ENCODE data around the gene PNMA1.

The PNMA1 gene

GRCh38 chr14:73749706-73750530 lies 35.7 kb upstream of the PNMA1 start:
- DNase-seq = no peak

- no peak for DNase-seq
Measured at GRCh38 chr14:73748858-73749357, 34.7 kb upstream of the PNMA1 start.

- DNase-seq = no peak
Measured at GRCh38 chr14:73747379-73748211, 33.4 kb upstream of the PNMA1 start.

GRCh38 chr14:73746520-73747378 lies 32.6 kb upstream of the PNMA1 start:
- peak; percentile 91 for DNase-seq

GRCh38 chr14:73745571-73746519 lies 31.7 kb upstream of the PNMA1 start:
- peak; percentile 71 for DNase-seq

GRCh38 chr14:73744874-73745529 lies 30.8 kb upstream of the PNMA1 start:
- DNase-seq = no peak

GRCh38 chr14:73744175-73744867 lies 30.1 kb upstream of the PNMA1 start:
- no peak for DNase-seq

- DNase-seq = no peak
Measured at GRCh38 chr14:73743431-73743931, 29.3 kb upstream of the PNMA1 start.

GRCh38 chr14:73742520-73743238 lies 28.5 kb upstream of the PNMA1 start:
- no peak for DNase-seq

- no peak for DNase-seq
Measured at GRCh38 chr14:73741876-73742519, 27.8 kb upstream of the PNMA1 start.

- DNase-seq = no peak
Measured at GRCh38 chr14:73741386-73741875, 27.2 kb upstream of the PNMA1 start.

- no peak for DNase-seq
Measured at GRCh38 chr14:73740618-73741326, 26.6 kb upstream of the PNMA1 start.

- no peak for DNase-seq
Measured at GRCh38 chr14:73739899-73740617, 25.9 kb upstream of the PNMA1 start.

GRCh38 chr14:73739174-73739898 lies 25.2 kb upstream of the PNMA1 start:
- DNase-seq = no peak

- no peak for DNase-seq
Measured at GRCh38 chr14:73738518-73739173, 24.5 kb upstream of the PNMA1 start.

GRCh38 chr14:73736842-73737241 lies 22.7 kb upstream of the PNMA1 start:
- no peak for DNase-seq

Data from NCI-H82 (cell line).